HepG2 (cell line): ENCODE results near the gene FAM169A. TPM values are rescaled to one million over a fixed set of nuclear protein-coding genes. Genes with fewer than 3 reads are reported as not detected.

Source experiments
- DRAP1 ChIP-seq: IDR thresholded peaks from 2 replicates; pipeline ENCODE4 v1.6.1; 2016; ENCODE audit warnings: missing genetic modification reagents, missing compliant biosample characterization
- ELF4 ChIP-seq: sonication (generic); formaldehyde crosslinking; IDR thresholded peaks from 2 replicates; pipeline ENCODE4 v1.5.0; 2020; ENCODE audit warnings: missing genetic modification reagents, mild to moderate bottlenecking, moderate library complexity, borderline replicate concordance
- ETV5 ChIP-seq: IDR thresholded peaks from 2 replicates; pipeline ENCODE4 v1.6.1; 2018; ENCODE audit warnings: missing biosample characterization, missing genetic modification reagents, inconsistent platforms, borderline replicate concordance
- FOSL1 ChIP-seq: sonication (generic); formaldehyde crosslinking; IDR thresholded peaks from 2 replicates; pipeline ENCODE4 v1.9.0; 2021; ENCODE audit warnings: missing genetic modification reagents, borderline replicate concordance
- FOXO4 ChIP-seq: sonication (generic); formaldehyde crosslinking; conservative IDR thresholded peaks from 2 replicates; pipeline ENCODE4 v1.8.1; 2023; ENCODE audit warnings: missing genetic modification reagents
- GTF2F1 ChIP-seq: fragments of 150-350 bp; IDR thresholded peaks from 2 replicates; pipeline ENCODE4 v1.6.1; 2014; ENCODE audit warnings: low read length
- HBP1 ChIP-seq: IDR thresholded peaks from 2 replicates; pipeline ENCODE4 v1.6.1; 2016; ENCODE audit warnings: low read depth, control low read depth
- MBNL3 ChIP-seq: fragments of 250-450 bp; sonication (Bioruptor Pico); conservative IDR thresholded peaks from 2 replicates; pipeline ENCODE4 v1.8.0; 2022; ENCODE audit warnings: mild to moderate bottlenecking, inconsistent platforms
- MYPOP ChIP-seq: sonication (generic); formaldehyde crosslinking; IDR thresholded peaks from 2 replicates; pipeline ENCODE4 v1.8.1; 2023; ENCODE audit warnings: mild to moderate bottlenecking, moderate library complexity, missing genetic modification reagents
- SMAD3 ChIP-seq: sonication (generic); formaldehyde crosslinking; IDR thresholded peaks from 2 replicates; pipeline ENCODE4 v1.4.0; 2020; ENCODE audit warnings: missing genetic modification reagents
- SMARCE1 ChIP-seq: fragments of 450-650 bp; IDR thresholded peaks from 2 replicates; pipeline ENCODE4 v1.6.1; 2017; ENCODE audit warnings: borderline replicate concordance
- SOX5 ChIP-seq: IDR thresholded peaks from 2 replicates; pipeline ENCODE4 v1.6.1; 2016; ENCODE audit warnings: borderline replicate concordance
- SOX6 ChIP-seq, 2 experiments: fragments of 450-650 bp in 1 of 2; sonication (generic) in 1 of 2; formaldehyde crosslinking in 1 of 2; IDR thresholded peaks; 2 replicates each; pipeline versions ENCODE4 v1.4.0 to v1.6.1; 2017 to 2020; ENCODE audit warnings: antibody characterized with exemption in 1 of 2, mild to moderate bottlenecking in 1 of 2, missing genetic modification reagents in 1 of 2
- TBX2 ChIP-seq: sonication (generic); formaldehyde crosslinking; IDR thresholded peaks from 2 replicates; pipeline ENCODE4 v1.5.0; 2020; ENCODE audit warnings: missing genetic modification reagents, mild to moderate bottlenecking, borderline replicate concordance
- THAP9 ChIP-seq: sonication (generic); formaldehyde crosslinking; IDR thresholded peaks from 2 replicates; pipeline ENCODE4; 2020; ENCODE audit warnings: missing genetic modification reagents, mild to moderate bottlenecking, borderline replicate concordance
- TRIM22 ChIP-seq: fragments of 450-650 bp; IDR thresholded peaks from 2 replicates; pipeline ENCODE4 v1.6.1; 2017
- ZNF101 ChIP-seq: sonication (generic); formaldehyde crosslinking; IDR thresholded peaks from 2 replicates; pipeline ENCODE4 v1.4.0; 2020; ENCODE audit warnings: mild to moderate bottlenecking, low read depth, missing genetic modification reagents, borderline replicate concordance
- ZNF674 ChIP-seq: sonication (generic); formaldehyde crosslinking; IDR thresholded peaks from 2 replicates; pipeline ENCODE4 v1.5.0; 2020; ENCODE audit warnings: low read depth, mild to moderate bottlenecking, missing genetic modification reagents
- ZNF781 ChIP-seq: sonication (generic); formaldehyde crosslinking; IDR thresholded peaks from 2 replicates; pipeline ENCODE4 v1.5.1; 2020; ENCODE audit warnings: borderline replicate concordance, mild to moderate bottlenecking, missing genetic modification reagents; ENCODE audit errors: not compliant biosample characterization
- ZNF839 ChIP-seq: sonication (generic); formaldehyde crosslinking; IDR thresholded peaks from 2 replicates; pipeline ENCODE4 v1.4.0; 2020; ENCODE audit warnings: missing genetic modification reagents, mild to moderate bottlenecking, borderline replicate concordance
- polyA plus RNA-seq, 8 experiments: library from polyadenylated mRNA; depleted of rRNA in 3 of 8; stranded (reverse) in 7 of 8; unstranded in 1 of 8; fragments of >200 nt; fragmentation: Illumina TruSeq in 4 of 8; extraction: Trizol in 4 of 8; gene quantifications; 2 replicates each; pipeline versions ENCODE4 v1.2.1 to v1.2.3, GENCODE V29; 2011 to 2016; ENCODE audit warnings: low read depth in 4 of 8, missing spikeins in 1 of 8, mixed read lengths in 1 of 8; ENCODE audit not compliant: insufficient read depth in 1 of 8
- total RNA-seq, 5 experiments: library from RNA; depleted of rRNA; stranded (reverse); fragments of >200 nt; fragmentation: Illumina TruSeq; extraction: Trizol; gene quantifications; 2 replicates each; pipeline ENCODE4 v1.2.3, GENCODE V29; 2016; ENCODE audit warnings: low read depth in 1 of 5

The FAM169A gene
- total and polyA plus RNA-seq, 2 of the 13 experiments (the other 11 are each of a cell fraction or from before 2014, with no cell fraction given): 21.1 to 110 TPM

- TF ChIP-seq THAP9 (CRISPR knock-in tag) (no peak), TRIM22 (no peak), SOX6 (IDR thresholded peaks at IDR 0.05) (no peak), SOX6 (CRISPR knock-in tag; IDR thresholded peaks at IDR 0.05) (peak; percentile 53; the same call in 1 of the 2 replicates), GTF2F1 (no peak), ZNF781 (no peak), SMARCE1 (no peak), ZNF839 (CRISPR knock-in tag) (no peak), ZNF674 (CRISPR knock-in tag) (no peak), DRAP1 (CRISPR knock-in tag) (peak; percentile 21; the same call in 1 of the 2 replicates), MYPOP (no peak), MBNL3 (CRISPR knock-in tag) (no peak), SOX5 (CRISPR knock-in tag) (peak; percentile 55; the same call in 1 of the 2 replicates), ELF4 (CRISPR knock-in tag) (no peak), FOSL1 (no peak), FOXO4 (no peak), TBX2 (CRISPR knock-in tag) (peak; percentile 41; the same call in 1 of the 2 replicates), SMAD3 (CRISPR knock-in tag) (0 out of 2 replicates have a peak, but pooled peaks have one; percentile 60), HBP1 (0 out of 2 replicates have a peak, but pooled peaks have one; percentile 65), ETV5 (CRISPR knock-in tag) (peak; percentile 69; the same call in 1 of the 2 replicates), ZNF101 (CRISPR knock-in tag) (no peak)
Observed at GRCh38 chr5:74833537-74834266, 32.5 kb downstream of the FAM169A start (continued).
